HepG2 (cell line): ENCODE data around the gene GPR137. TPM values are rescaled to one million over a fixed set of nuclear protein-coding genes. Genes with fewer than 3 reads are reported as not detected.

Source experiments
- ATAC-seq: fragments of 200-7000 bp; cut with Tn5 transposase; 3 replicates; pipeline ENCODE4 v1.9.1; 2020; ENCODE audit warnings: mild to moderate bottlenecking, moderate library complexity
- BruUV-seq: library from RNA; stranded (reverse); fragments of 400-500 nt; replicated peaks from 2 replicates; lab custom pipeline; 2021; lab: Mats Ljungman, UMichigan
- CTCF ChIA-PET: fragments of 300-600 bp; formaldehyde crosslinking; extraction: SDS; loops from one replicate; lab custom pipeline; 2021; ENCODE audit warnings: low total read pairs, inconsistent platforms, low intra/inter-chr PET ratio; lab: Yijun Ruan, JAX
- POLR2A ChIA-PET: fragments of 350-600 bp; sonication (Branson Sonifier 250); formaldehyde crosslinking; loops from one replicate; lab custom pipeline; 2020; ENCODE audit warnings: antibody characterized with exemption, inconsistent platforms; lab: Yijun Ruan, JAX
- DNase-seq: peaks from one replicate; pipeline ENCODE4 v3.0.0-alpha.2; 2015; ENCODE audit warnings: low spot score
- FAIRE-seq: peaks from 3 replicates; lab custom pipeline; 2011; peaks lifted over from hg19 to GRCh38; lab: Jason Lieb, UNC
- H2AFZ ChIP-seq: one replicate; pipeline ENCODE4 v1.6.1; 2011; ENCODE audit warnings: low read length, inconsistent platforms
- H3K27ac ChIP-seq: fragments of 300-600 bp; 3 replicates; pipeline ENCODE4 v1.8.0; 2011; ENCODE audit warnings: mixed run types, mild to moderate bottlenecking, mixed read lengths, low read length, inconsistent platforms; ENCODE audit not compliant: insufficient read depth; ENCODE audit errors: extremely low read length
- H3K27me3 ChIP-seq, 2 experiments: fragments of 200-600 bp in 1 of 2; 2 replicates in 1 of 2; 3 replicates in 1 of 2; pipeline versions ENCODE4 v1.6.0 to v1.8.0; 2011; ENCODE audit warnings: low read length in 2 of 2, mild to moderate bottlenecking in 2 of 2, moderate library complexity in 2 of 2, inconsistent platforms in 1 of 2; ENCODE audit not compliant: insufficient read depth in 2 of 2, control insufficient read depth in 1 of 2
- H3K36me3 ChIP-seq, 2 experiments: fragments of 200-600 bp in 1 of 2; replicated peaks in 1 of 2; 2 replicates in 1 of 2; 3 replicates in 1 of 2; pipeline versions ENCODE4 v1.5.1 to v1.8.0; 2011; ENCODE audit warnings: low read length in 2 of 2, inconsistent platforms in 1 of 2; ENCODE audit not compliant: insufficient read depth in 2 of 2, control insufficient read depth in 1 of 2
- H3K4me1 ChIP-seq: 2 replicates; pipeline ENCODE4 v1.5.1; 2012; ENCODE audit warnings: low read length, inconsistent platforms; ENCODE audit not compliant: insufficient read depth
- H3K4me2 ChIP-seq: 2 replicates; pipeline ENCODE4 v1.6.0; 2011; ENCODE audit warnings: low read depth, low read length, inconsistent platforms
- H3K4me3 ChIP-seq, 3 experiments: fragments of 200-600 bp in 1 of 3; sonication (generic), shearing (Covaris generic) in 1 of 3; replicated peaks in 1 of 3; 2 replicates each; pipeline ENCODE4 v1.5.1; 2011 to 2016; ENCODE audit warnings: low read length in 3 of 3, inconsistent platforms in 2 of 3, low read depth in 2 of 3, mild to moderate bottlenecking in 2 of 3, control low read depth in 1 of 3, mixed read lengths in 1 of 3; ENCODE audit not compliant: insufficient read depth in 1 of 3
- H3K79me2 ChIP-seq: one replicate; pipeline ENCODE4 v1.6.1; 2011; ENCODE audit warnings: low read length, inconsistent platforms; ENCODE audit not compliant: insufficient read depth
- H3K9ac ChIP-seq: 2 replicates; pipeline ENCODE4 v1.6.0; 2011; ENCODE audit warnings: mild to moderate bottlenecking, low read depth, low read length, inconsistent platforms; ENCODE audit not compliant: insufficient read depth
- H3K9me3 ChIP-seq: 2 replicates; pipeline ENCODE4 v1.5.1; 2012; ENCODE audit warnings: mild to moderate bottlenecking, low read length
- H4K20me1 ChIP-seq: 2 replicates; pipeline ENCODE4 v1.6.0; 2011; ENCODE audit warnings: inconsistent platforms, mild to moderate bottlenecking, low read length, moderate library complexity; ENCODE audit not compliant: insufficient read depth
- ATF3 ChIP-seq: sonication (generic); formaldehyde crosslinking; IDR thresholded peaks from 2 replicates; pipeline ENCODE4 v1.4.0; 2020; ENCODE audit warnings: missing genetic modification reagents
- ATF4 ChIP-seq, 2 experiments: fragments of 450-650 bp in 1 of 2; sonication (generic) in 1 of 2; formaldehyde crosslinking; IDR thresholded peaks; 2 replicates each; pipeline versions ENCODE4 v1.5.0 to v1.8.0; 2020 to 2022; ENCODE audit warnings: mild to moderate bottlenecking in 1 of 2, missing genetic modification reagents in 1 of 2
- DDIT3 ChIP-seq: sonication (generic); formaldehyde crosslinking; IDR thresholded peaks from 2 replicates; pipeline ENCODE4 v1.4.0; 2020; ENCODE audit warnings: mild to moderate bottlenecking, missing genetic modification reagents
- E2F2 ChIP-seq: sonication (generic); formaldehyde crosslinking; IDR thresholded peaks from 2 replicates; pipeline ENCODE4 v1.4.0; 2020; ENCODE audit warnings: missing genetic modification reagents, borderline replicate concordance
- ELF3 ChIP-seq: IDR thresholded peaks from 2 replicates; pipeline ENCODE4 v1.6.1; 2016; ENCODE audit warnings: missing genetic modification reagents, missing compliant biosample characterization
- ETS1 ChIP-seq: sonication (generic); formaldehyde crosslinking; IDR thresholded peaks from 2 replicates; pipeline ENCODE4 v1.4.0; 2020; ENCODE audit warnings: missing genetic modification reagents
- FOSL1 ChIP-seq: sonication (generic); formaldehyde crosslinking; IDR thresholded peaks from 2 replicates; pipeline ENCODE4 v1.9.0; 2021; ENCODE audit warnings: missing genetic modification reagents, borderline replicate concordance
- KDM4B ChIP-seq: sonication (generic); formaldehyde crosslinking; IDR thresholded peaks from 2 replicates; pipeline ENCODE4 v1.4.0; 2020; ENCODE audit warnings: missing genetic modification reagents
- ONECUT2 ChIP-seq: sonication (generic); formaldehyde crosslinking; IDR thresholded peaks from 2 replicates; pipeline ENCODE4 v1.4.0; 2020; ENCODE audit warnings: missing genetic modification reagents
- POLR2A ChIP-seq, 2 experiments: IDR thresholded peaks; 2 replicates each; pipeline ENCODE4 v1.6.1; 2011; ENCODE audit warnings: low read depth in 2 of 2, low read length in 2 of 2, mild to moderate bottlenecking in 1 of 2, moderate library complexity in 1 of 2; ENCODE audit not compliant: insufficient read depth in 1 of 2
- ZBTB33 ChIP-seq: sonication (generic); formaldehyde crosslinking; IDR thresholded peaks from 2 replicates; pipeline ENCODE4 v1.4.0; 2020; ENCODE audit warnings: missing genetic modification reagents
- ZNF143 ChIP-seq: sonication (generic); formaldehyde crosslinking; IDR thresholded peaks from 2 replicates; pipeline ENCODE4 v1.4.0; 2020; ENCODE audit warnings: missing genetic modification reagents
- ZNF513 ChIP-seq: sonication (generic); formaldehyde crosslinking; conservative IDR thresholded peaks from 2 replicates; pipeline ENCODE4 v1.5.0; 2020; ENCODE audit warnings: missing genetic modification reagents
- ZSCAN9 ChIP-seq: IDR thresholded peaks from 2 replicates; pipeline ENCODE4 v1.6.1; 2016; ENCODE audit warnings: borderline replicate concordance
- WGBS: methylation state at CpG from one replicate; pipeline ENCODE4 v1.1.6; 2017; ENCODE audit warnings: low lambda C conversion rate; 5-methylcytosine and 5-hydroxymethylcytosine counted together
- in situ Hi-C: cut with HindIII; loops from 2 replicates; pipeline ENCODE4 v1.10.0; 2017; ENCODE audit warnings: low pct_unique_long_range_greater_than_20kb; ENCODE audit not compliant: extremely low pct_ligation_motif_present
- intact Hi-C: fragments of 100-400 bp; cut with micrococcal nuclease; formaldehyde crosslinking; loops from one replicate; pipeline ENCODE4 v1.10.0; 2022; ENCODE audit not compliant: unreplicated experiment
- polyA plus RNA-seq, 8 experiments: library from polyadenylated mRNA; depleted of rRNA in 3 of 8; stranded (reverse) in 7 of 8; unstranded in 1 of 8; fragments of >200 nt; fragmentation: Illumina TruSeq in 4 of 8; extraction: Trizol in 4 of 8; gene quantifications; 2 replicates each; pipeline versions ENCODE4 v1.2.1 to v1.2.3, GENCODE V29; 2011 to 2016; ENCODE audit warnings: low read depth in 4 of 8, missing spikeins in 1 of 8, mixed read lengths in 1 of 8; ENCODE audit not compliant: insufficient read depth in 1 of 8
- total RNA-seq, 5 experiments: library from RNA; depleted of rRNA; stranded (reverse); fragments of >200 nt; fragmentation: Illumina TruSeq; extraction: Trizol; gene quantifications; 2 replicates each; pipeline ENCODE4 v1.2.3, GENCODE V29; 2016; ENCODE audit warnings: low read depth in 1 of 5

The GPR137 gene
- total and polyA plus RNA-seq, 2 of the 13 experiments (the other 11 are each of a cell fraction or from before 2014, with no cell fraction given) = 8.5 to 13.2 TPM

- TF ChIP-seq FOSL1 (CRISPR knock-in tag) = no peak
- TF ChIP-seq ZSCAN9 = no peak
Measured at GRCh38 chr11:64278576-64279190, 7.0 kb upstream of the GPR137 start (continued).

- intact Hi-C loops = no loop called here
- in situ Hi-C loops = no loop called here
- no peak overlapping the region for H3K27ac ChIP-seq
- H3K79me2 ChIP-seq = no peaks in the 10 kb centered on the region
- peaks cover 15% of the 10 kb centered on the region; the same call in 1 of the 2 replicates for H3K4me1 ChIP-seq
- POLR2A ChIA-PET = interaction anchor here (4.6 kb wide), 1 partner anchor 11 kb away, joined by 48 read pairs; no protein-coding TSS in a partner anchor
- WGBS = 95% methylated on average over 22 of the region's 22 CpGs
- peaks cover under 1 to 2% of the 10 kb centered on the region in 2 experiments; a peak in 1 of 5 replicates for H3K36me3 ChIP-seq
- no peaks in the 10 kb centered on the region; a peak in 1 of 5 replicates for H3K27me3 ChIP-seq
- no peak for FAIRE-seq
- no peak overlapping the region for H3K4me3 ChIP-seq
- CTCF ChIA-PET = no interaction called here
- BruUV-seq = no TSS peak
- no peak for DNase-seq
- H2AFZ ChIP-seq = no peak overlapping the region
- H3K4me2 ChIP-seq = no peak overlapping the region
- H3K9ac ChIP-seq = no peak overlapping the region
- no peak for ATAC-seq
- H3K9me3 ChIP-seq = no peaks in the 10 kb centered on the region
- no peaks in the 10 kb centered on the region for H4K20me1 ChIP-seq
- no peak for TF ChIP-seq ETS1
- no peak for TF ChIP-seq KDM4B (CRISPR knock-in tag)
- TF ChIP-seq ELF3 (CRISPR knock-in tag) = no peak
- peak; percentile 55; the same call in 1 of the 2 replicates for TF ChIP-seq ZBTB33
- no peak for TF ChIP-seq E2F2
- no peak for TF ChIP-seq ZNF513 (CRISPR knock-in tag)
- no peak for TF ChIP-seq ONECUT2 (CRISPR knock-in tag)
- no peak for TF ChIP-seq ATF3
- TF ChIP-seq ZNF143 (CRISPR knock-in tag) = no peak
- no peak for TF ChIP-seq ATF4 (CRISPR knock-in tag; IDR thresholded peaks at IDR 0.05)
- no peak for TF ChIP-seq DDIT3 (CRISPR knock-in tag)
- no peak for TF ChIP-seq POLR2A (IDR thresholded peaks at IDR 0.05; ENCODE audit: insufficient read depth in 1 of 2, low read depth in 2 of 2, low read length in 2 of 2)
Measured at GRCh38 chr11:64281957-64282770, 3.5 kb upstream of the GPR137 start.
